Measurements from ENCODE around the gene GTF2H4. TPM values are rescaled to one million over a fixed set of nuclear protein-coding genes. Genes with fewer than 3 reads are reported as not detected.

The GTF2H4 gene
- total and polyA plus RNA-seq, 10 of the 15 experiments (the other 5 are each of a cell fraction or from before 2014, with no cell fraction given): 1.1 to 43.8 (median 18.9) TPM

DNA sequence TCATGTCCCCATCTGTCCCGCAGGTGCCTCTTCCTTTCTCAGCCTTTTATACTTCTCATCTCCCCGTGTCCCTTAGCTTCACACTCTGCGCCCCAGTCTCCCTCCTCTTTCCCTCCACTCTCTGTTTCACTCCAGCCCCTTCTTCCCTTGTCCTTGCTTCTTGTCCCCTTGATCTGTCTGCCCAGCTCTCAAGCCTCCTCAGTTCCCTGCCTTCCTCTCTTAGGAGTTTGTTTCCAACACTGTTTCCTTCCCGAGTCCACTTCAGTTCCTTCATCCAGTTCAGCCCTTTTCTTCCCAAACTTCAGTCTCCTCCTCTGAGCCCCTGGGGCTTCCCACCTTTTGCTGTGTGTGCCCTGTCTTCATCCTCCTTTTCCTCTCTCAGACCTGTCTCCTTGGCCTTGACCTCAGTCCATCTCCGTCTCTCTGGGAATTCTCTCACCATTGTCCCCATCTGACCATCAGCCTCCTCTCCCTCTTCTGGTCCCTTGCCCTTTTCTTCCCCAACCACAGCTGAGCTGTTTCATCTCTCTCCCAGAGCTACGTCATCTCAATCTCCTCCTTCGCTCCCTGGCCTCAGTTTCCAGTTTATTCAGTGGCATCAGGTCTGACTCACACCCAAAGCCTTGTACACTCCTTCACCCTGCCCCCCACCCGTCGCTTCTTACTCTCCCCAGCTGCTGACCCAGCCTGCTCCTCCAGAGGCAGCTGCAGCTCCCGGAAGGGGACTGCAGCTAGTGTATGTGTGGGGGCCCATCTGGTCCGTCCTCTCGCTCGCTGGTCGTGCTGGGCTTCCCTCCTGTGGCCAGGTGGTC, 26.4 kb upstream of the GTF2H4 start:
- Histone ChIP-seq H4K20me1 (ENCODE audit: control insufficient read depth, insufficient read depth) (no peaks in the 10 kb centered on the region), H3K4me2 (ENCODE audit: control insufficient read depth, insufficient read depth) (no peak overlapping the region), H3K9me3 (replicated peaks; ENCODE audit: control insufficient read depth, insufficient read depth, low read length) (no peaks in the 10 kb centered on the region), H3K9ac (ENCODE audit: control insufficient read depth, insufficient read depth, low read length) (no peak overlapping the region), H3K27me3 (replicated peaks in 1 of 2; ENCODE audit: control insufficient read depth in 2 of 2, insufficient read depth in 2 of 2, low read length in 1 of 2) (no peaks in the 10 kb centered on the region), H3K36me3 (ENCODE audit: control insufficient read depth in 2 of 2, insufficient read depth in 2 of 2, low read length in 1 of 2) (no peaks in the 10 kb centered on the region), H3K79me2 (ENCODE audit: control insufficient read depth, insufficient read depth, low read length) (peaks cover 10% of the 10 kb centered on the region), H3K4me3 (no peak overlapping the region), H2AFZ (ENCODE audit: control insufficient read depth, low read depth, low read length) (no peak overlapping the region), H3K27ac (ENCODE audit: control insufficient read depth, insufficient read depth) (no peak overlapping the region), H3K4me1 (ENCODE audit: control insufficient read depth, insufficient read depth, low read length) (peaks cover 45% of the 10 kb centered on the region)
- BruUV-seq (replicated peaks): no TSS peak
- intact Hi-C loops (cut with micrococcal nuclease; ENCODE audit: unreplicated experiment): loop anchor here (2.0 kb wide), 2 partner anchors 19 to 27 kb away; partner anchors contain the start of gene GTF2H4
- no peak for DNase-seq (ENCODE audit: low read depth, low spot score)
- no peak for FAIRE-seq
- ChIA-PET CTCF (interaction anchor here (0.6 to 6.7 kb wide), 15 partner anchors 22 to 205 kb away, joined by 3 to 71 read pairs (median 7); partner anchors contain the start of gene VARS2), POLR2A (interaction anchor here (0.6 to 5.8 kb wide), 6 partner anchors 26 to 144 kb away, joined by 3 to 50 read pairs (median 5); partner anchors contain the start of genes FLOT1, GTF2H4 and VARS2), RAD21 (ENCODE audit: unreplicated experiment) (interaction anchor here (0.7 to 10.7 kb wide), 14 partner anchors 20 to 762 kb away, joined by 3 to 144 read pairs (median 5); partner anchors contain the start of genes GTF2H4, IER3, MDC1 and VARS2), SMC1A (ENCODE audit: uncharacterized antibody, unreplicated experiment) (interaction anchor here (0.6 to 4.9 kb wide), 8 partner anchors 14 to 515 kb away, joined by 3 to 39 read pairs (median 7); partner anchors contain the start of gene VARS2)
- TF ChIP-seq POLR2A (IDR thresholded peaks at IDR 0.05; ENCODE audit: low read depth, low read length): no peak
- TF ChIP-seq, protein P1, sequence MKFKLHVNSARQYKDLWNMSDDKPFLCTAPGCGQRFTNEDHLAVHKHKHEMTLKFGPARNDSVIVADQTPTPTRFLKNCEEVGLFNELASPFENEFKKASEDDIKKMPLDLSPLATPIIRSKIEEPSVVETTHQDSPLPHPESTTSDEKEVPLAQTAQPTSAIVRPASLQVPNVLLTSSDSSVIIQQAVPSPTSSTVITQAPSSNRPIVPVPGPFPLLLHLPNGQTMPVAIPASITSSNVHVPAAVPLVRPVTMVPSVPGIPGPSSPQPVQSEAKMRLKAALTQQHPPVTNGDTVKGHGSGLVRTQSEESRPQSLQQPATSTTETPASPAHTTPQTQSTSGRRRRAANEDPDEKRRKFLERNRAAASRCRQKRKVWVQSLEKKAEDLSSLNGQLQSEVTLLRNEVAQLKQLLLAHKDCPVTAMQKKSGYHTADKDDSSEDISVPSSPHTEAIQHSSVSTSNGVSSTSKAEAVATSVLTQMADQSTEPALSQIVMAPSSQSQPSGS (IDR thresholded peaks at IDR 0.05; ENCODE audit: low read length): no peak
- no peak for ATAC-seq
- WGBS (ENCODE audit: insufficient coverage, insufficient replicate concordance, low lambda C conversion rate, missing lambda C conversion rate): 55% methylated on average over 12 of the region's 14 CpGs
- in situ Hi-C loops (cut with MboI): no loop called here
